ENCODE results near the gene ZNF555.

DNA sequence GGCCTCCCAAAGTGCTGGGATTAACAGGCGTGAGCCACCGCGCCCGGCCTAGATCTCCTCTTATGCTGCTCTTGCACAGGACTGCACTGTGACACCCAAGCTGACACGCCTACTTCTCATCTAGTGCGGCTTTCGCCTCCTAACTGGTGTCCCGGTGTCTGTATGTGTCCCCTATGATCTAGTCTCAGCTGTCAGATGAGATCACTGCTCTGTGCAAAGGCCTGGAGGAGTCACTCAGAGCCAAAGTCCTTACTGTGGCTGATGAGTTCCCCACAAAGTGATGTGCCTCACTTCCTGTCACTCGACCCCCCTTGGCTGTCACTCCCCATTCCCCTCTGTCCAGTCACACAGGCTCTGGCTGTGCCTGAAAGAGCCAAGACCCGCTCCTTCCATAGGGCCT is 28.3 kb downstream of the ZNF555 start:
- TF ChIP-seq, protein P1, sequence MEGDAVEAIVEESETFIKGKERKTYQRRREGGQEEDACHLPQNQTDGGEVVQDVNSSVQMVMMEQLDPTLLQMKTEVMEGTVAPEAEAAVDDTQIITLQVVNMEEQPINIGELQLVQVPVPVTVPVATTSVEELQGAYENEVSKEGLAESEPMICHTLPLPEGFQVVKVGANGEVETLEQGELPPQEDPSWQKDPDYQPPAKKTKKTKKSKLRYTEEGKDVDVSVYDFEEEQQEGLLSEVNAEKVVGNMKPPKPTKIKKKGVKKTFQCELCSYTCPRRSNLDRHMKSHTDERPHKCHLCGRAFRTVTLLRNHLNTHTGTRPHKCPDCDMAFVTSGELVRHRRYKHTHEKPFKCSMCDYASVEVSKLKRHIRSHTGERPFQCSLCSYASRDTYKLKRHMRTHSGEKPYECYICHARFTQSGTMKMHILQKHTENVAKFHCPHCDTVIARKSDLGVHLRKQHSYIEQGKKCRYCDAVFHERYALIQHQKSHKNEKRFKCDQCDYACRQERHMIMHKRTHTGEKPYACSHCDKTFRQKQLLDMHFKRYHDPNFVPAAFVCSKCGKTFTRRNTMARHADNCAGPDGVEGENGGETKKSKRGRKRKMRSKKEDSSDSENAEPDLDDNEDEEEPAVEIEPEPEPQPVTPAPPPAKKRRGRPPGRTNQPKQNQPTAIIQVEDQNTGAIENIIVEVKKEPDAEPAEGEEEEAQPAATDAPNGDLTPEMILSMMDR (IDR thresholded peaks at IDR 0.05) = no peak
- TF ChIP-seq POLR2A (IDR thresholded peaks at IDR 0.05) (no peak), EP300 (IDR thresholded peaks at IDR 0.05; ENCODE audit: low read depth) (no peak), POLR2AphosphoS5 (IDR thresholded peaks at IDR 0.05) (no peak)

Measured in transverse colon (tissue), 4 donors.